GM13976 (cell line): Measurements from ENCODE around the gene ZFYVE27.
A peak's percentile ranks its signal among the peaks of the same experiment; 100 is the strongest.

ENCODE experiments used
- DNase-seq: peaks from one replicate; pipeline ENCODE4 v3.0.0; 2012; ENCODE audit warnings: low spot score
- in situ Hi-C: fragments of 300-500 bp; cut with MboI; formaldehyde crosslinking; loops from one replicate; pipeline ENCODE4 v1.12.0; 2022; ENCODE audit warnings: low sequenced_read_pairs, mixed read lengths, inconsistent platforms; ENCODE audit not compliant: unreplicated experiment
- TF ChIP-seq, protein P1 (sequence below): IDR thresholded peaks from 2 replicates; pipeline ENCODE4 v1.5.1; 2012; ENCODE audit warnings: borderline replicate concordance, mild to moderate bottlenecking; ENCODE audit not compliant: insufficient read depth; ENCODE audit errors: extremely low read depth, missing control alignments, control extremely low read depth

Gene ZFYVE27

GRCh38 chr10:97703398-97704067, 33.4 kb upstream of the ZFYVE27 start:
- in situ Hi-C loops: no loop called here
- DNase-seq: no peak

DNA sequence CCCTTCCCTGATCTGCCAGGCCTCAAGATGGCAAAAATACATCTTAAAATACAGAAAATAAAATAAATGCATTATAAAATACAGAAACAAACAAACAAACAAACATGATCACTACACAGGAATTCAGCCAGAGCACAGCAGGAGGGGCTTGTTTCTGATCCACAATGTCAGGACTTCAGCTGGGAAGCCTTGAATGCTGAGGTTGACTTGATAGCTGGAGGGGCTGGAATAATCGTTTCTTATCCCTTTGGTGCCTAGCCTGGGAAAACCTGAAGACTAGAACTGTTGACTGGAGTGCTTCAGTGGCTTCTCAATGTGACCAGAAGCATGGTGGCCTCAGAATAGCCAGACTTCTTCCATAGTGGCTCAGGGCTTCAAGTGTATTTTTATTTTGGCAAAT, 32.6 kb upstream of the ZFYVE27 start:
- in situ Hi-C loops: no loop called here
- no peak for DNase-seq
- TF ChIP-seq, protein P1, sequence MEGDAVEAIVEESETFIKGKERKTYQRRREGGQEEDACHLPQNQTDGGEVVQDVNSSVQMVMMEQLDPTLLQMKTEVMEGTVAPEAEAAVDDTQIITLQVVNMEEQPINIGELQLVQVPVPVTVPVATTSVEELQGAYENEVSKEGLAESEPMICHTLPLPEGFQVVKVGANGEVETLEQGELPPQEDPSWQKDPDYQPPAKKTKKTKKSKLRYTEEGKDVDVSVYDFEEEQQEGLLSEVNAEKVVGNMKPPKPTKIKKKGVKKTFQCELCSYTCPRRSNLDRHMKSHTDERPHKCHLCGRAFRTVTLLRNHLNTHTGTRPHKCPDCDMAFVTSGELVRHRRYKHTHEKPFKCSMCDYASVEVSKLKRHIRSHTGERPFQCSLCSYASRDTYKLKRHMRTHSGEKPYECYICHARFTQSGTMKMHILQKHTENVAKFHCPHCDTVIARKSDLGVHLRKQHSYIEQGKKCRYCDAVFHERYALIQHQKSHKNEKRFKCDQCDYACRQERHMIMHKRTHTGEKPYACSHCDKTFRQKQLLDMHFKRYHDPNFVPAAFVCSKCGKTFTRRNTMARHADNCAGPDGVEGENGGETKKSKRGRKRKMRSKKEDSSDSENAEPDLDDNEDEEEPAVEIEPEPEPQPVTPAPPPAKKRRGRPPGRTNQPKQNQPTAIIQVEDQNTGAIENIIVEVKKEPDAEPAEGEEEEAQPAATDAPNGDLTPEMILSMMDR: no peak

More at GRCh38 chr10:97703398-97704067, 33.4 kb upstream of the ZFYVE27 start:
- TF ChIP-seq, protein P1: no peak

- DNase-seq: no peak
- TF ChIP-seq, protein P1: no peak
- in situ Hi-C loops: no loop called here
Measured at GRCh38 chr10:97705006-97705670, 31.8 kb upstream of the ZFYVE27 start.

GRCh38 chr10:97707134-97707861, 29.6 kb upstream of the ZFYVE27 start:
- in situ Hi-C loops: no loop called here
- TF ChIP-seq, protein P1: no peak
- DNase-seq: no peak

GRCh38 chr10:97708167-97708566, 28.8 kb upstream of the ZFYVE27 start:
- in situ Hi-C loops: no loop called here
- DNase-seq: no peak
- TF ChIP-seq, protein P1: no peak

- in situ Hi-C loops: no loop called here
- TF ChIP-seq, protein P1: peak; percentile 46
- no peak for DNase-seq
Measured at GRCh38 chr10:97708976-97709946, 27.7 kb upstream of the ZFYVE27 start.
